Glutamatergic neuron (in vitro differentiated cells): Measurements from ENCODE around the gene PLEKHG5. TPM values are rescaled to one million over a fixed set of nuclear protein-coding genes. Genes with fewer than 3 reads are reported as not detected.

ENCODE experiments used
- DNase-seq: peaks from one replicate; pipeline ENCODE4 v3.0.0; 2022
- H3K27ac Mint-ChIP-seq: one replicate; pipeline ENCODE4 v1.8.0; 2020; ENCODE audit warnings: mild to moderate bottlenecking, mixed read lengths, inconsistent platforms; ENCODE audit not compliant: unreplicated experiment
- H3K27me3 Mint-ChIP-seq: one replicate; pipeline ENCODE4 v1.8.0; 2020; ENCODE audit warnings: mild to moderate bottlenecking, moderate library complexity, mixed read lengths, inconsistent platforms; ENCODE audit not compliant: unreplicated experiment
- H3K36me3 Mint-ChIP-seq: one replicate; pipeline ENCODE4 v1.8.0; 2020; ENCODE audit warnings: mild to moderate bottlenecking, mixed read lengths, inconsistent platforms; ENCODE audit not compliant: unreplicated experiment
- H3K4me1 Mint-ChIP-seq: one replicate; pipeline ENCODE4 v1.8.0; 2020; ENCODE audit warnings: mild to moderate bottlenecking, low read depth, mixed read lengths, inconsistent platforms; ENCODE audit not compliant: unreplicated experiment
- H3K4me3 Mint-ChIP-seq: one replicate; pipeline ENCODE4 v1.8.0; 2020; ENCODE audit warnings: mild to moderate bottlenecking, mixed read lengths, inconsistent platforms; ENCODE audit not compliant: unreplicated experiment
- H3K9me3 Mint-ChIP-seq: one replicate; pipeline ENCODE4 v1.8.0; 2020; ENCODE audit warnings: mild to moderate bottlenecking, moderate library complexity, mixed read lengths, inconsistent platforms; ENCODE audit not compliant: unreplicated experiment
- total RNA-seq: library from RNA; stranded (reverse); fragmentation: NEBNext Ultra II Directional; extraction: Animal tissue kit (Norgen Biotek cat#: 25700); gene quantifications from one replicate; pipeline ENCODE4 v1.2.1, GENCODE V29; 2021; ENCODE audit not compliant: unreplicated experiment
- TF ChIP-seq, protein P1 (sequence below): fragments of 200-600 bp; sonication (generic); IDR thresholded peaks from one replicate; pipeline ENCODE4 v1.5.0; 2021; ENCODE audit not compliant: partially characterized antibody, unreplicated experiment

The PLEKHG5 gene
- total RNA-seq, 1 donor from 2014 or later: 53.0 TPM

DNA sequence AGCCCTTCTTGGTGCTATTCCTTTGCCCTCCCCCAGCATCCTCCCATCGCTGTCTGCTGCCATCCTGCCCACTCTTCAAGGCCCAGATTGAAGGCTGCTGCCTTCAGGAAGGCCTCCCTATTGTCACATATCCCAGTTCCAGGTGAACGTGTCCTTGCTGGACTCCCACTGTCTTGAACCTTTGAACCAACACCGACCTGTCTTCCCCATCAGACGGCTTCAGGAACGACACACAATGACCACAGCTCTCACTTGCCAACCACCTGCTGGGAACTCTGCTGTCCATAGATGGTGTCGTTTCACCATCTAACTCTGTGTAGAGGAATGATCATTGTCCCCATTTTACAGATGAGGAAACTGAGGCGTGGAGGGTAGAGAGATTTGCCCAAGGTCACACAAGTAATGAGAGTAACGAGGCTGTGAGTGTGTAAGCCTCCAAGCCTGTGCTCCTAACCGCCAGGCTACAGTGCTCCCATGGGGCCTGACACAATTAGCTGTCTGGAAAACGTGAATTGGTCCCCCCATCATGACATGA lies 9.9 kb upstream of the PLEKHG5 start:
- Mint-ChIP-seq H3K36me3 (no peaks in the 10 kb centered on the region), H3K27me3 (peaks cover 4% of the 10 kb centered on the region)

DNA sequence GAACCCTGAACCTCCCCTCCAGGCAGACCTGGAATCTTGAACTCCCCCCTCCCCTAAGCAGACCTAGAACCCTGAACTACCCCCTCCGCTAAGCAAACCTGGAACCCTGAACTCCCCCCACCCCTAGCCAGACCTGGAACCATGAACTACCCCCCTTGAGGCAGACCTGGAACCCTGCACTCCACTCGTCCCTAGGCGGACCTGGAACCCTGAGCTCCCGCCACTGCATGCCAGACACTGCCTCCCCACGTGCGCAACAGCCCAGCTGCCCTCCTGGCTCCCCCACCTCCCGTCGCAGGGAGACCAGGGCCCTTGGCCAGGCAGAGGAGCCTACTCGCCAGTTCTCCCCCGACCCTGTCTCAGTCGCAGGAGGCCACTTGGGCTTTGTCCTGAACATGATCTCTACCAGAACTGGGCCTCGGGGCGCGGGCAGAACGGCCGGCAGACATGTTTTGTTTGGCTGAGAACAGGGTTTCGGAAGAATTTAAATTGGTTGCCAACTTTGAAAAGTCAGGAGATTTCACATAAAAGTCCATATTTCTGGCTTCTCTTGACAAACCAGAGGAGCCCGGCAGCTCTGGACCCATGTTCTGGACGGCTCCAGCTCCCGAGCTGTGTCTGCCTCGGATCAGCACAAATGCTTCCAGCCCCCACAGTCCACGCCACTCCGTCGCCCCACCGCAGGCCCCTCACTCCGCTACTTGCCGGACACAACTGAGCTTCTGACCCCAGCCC lies 9.2 kb upstream of the PLEKHG5 start:
- Mint-ChIP-seq H3K4me3 (no peak overlapping the region), H3K27me3 (peaks cover 4% of the 10 kb centered on the region), H3K9me3 (peaks cover 4% of the 10 kb centered on the region), H3K4me1 (peaks cover 17% of the 10 kb centered on the region), H3K27ac (no peak overlapping the region), H3K36me3 (no peaks in the 10 kb centered on the region)
- TF ChIP-seq, protein P1, sequence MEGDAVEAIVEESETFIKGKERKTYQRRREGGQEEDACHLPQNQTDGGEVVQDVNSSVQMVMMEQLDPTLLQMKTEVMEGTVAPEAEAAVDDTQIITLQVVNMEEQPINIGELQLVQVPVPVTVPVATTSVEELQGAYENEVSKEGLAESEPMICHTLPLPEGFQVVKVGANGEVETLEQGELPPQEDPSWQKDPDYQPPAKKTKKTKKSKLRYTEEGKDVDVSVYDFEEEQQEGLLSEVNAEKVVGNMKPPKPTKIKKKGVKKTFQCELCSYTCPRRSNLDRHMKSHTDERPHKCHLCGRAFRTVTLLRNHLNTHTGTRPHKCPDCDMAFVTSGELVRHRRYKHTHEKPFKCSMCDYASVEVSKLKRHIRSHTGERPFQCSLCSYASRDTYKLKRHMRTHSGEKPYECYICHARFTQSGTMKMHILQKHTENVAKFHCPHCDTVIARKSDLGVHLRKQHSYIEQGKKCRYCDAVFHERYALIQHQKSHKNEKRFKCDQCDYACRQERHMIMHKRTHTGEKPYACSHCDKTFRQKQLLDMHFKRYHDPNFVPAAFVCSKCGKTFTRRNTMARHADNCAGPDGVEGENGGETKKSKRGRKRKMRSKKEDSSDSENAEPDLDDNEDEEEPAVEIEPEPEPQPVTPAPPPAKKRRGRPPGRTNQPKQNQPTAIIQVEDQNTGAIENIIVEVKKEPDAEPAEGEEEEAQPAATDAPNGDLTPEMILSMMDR: no peak
- no peak for DNase-seq

More for the DNA sequence above, 9.9 kb upstream of the PLEKHG5 start:
- Mint-ChIP-seq H3K27ac (no peak overlapping the region), H3K4me3 (no peak overlapping the region), H3K4me1 (peaks cover 12% of the 10 kb centered on the region), H3K9me3 (peaks cover 4% of the 10 kb centered on the region)
- TF ChIP-seq, protein P1: no peak
- DNase-seq: no peak

DNA sequence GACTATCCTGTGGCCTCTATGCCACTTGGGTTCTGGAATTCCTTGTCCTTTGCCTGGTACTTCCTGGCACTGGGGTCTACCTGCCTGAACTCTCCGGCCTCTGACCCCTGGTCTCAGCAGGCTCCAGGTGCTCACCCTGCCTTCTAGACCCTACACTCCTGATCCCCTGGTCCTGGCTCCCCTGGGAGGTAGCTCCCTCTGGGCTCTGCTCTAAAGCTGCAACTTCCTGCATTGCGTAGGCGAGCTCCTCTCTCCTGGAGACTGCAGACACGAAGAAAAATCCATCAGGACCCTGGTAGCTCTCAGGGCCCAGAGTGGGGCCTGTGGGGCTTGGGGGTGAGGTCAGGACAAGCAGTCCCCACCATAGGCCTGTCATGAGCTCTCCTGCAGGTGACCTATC lies 7.8 kb upstream of the PLEKHG5 start:
- Mint-ChIP-seq H3K36me3 (no peaks in the 10 kb centered on the region), H3K4me3 (peak overlapping the region; percentile 34), H3K9me3 (no peaks in the 10 kb centered on the region), H3K4me1 (peaks cover 19% of the 10 kb centered on the region), H3K27me3 (peaks cover 4% of the 10 kb centered on the region), H3K27ac (no peak overlapping the region)
- no peak for DNase-seq
- TF ChIP-seq, protein P1: no peak

DNA sequence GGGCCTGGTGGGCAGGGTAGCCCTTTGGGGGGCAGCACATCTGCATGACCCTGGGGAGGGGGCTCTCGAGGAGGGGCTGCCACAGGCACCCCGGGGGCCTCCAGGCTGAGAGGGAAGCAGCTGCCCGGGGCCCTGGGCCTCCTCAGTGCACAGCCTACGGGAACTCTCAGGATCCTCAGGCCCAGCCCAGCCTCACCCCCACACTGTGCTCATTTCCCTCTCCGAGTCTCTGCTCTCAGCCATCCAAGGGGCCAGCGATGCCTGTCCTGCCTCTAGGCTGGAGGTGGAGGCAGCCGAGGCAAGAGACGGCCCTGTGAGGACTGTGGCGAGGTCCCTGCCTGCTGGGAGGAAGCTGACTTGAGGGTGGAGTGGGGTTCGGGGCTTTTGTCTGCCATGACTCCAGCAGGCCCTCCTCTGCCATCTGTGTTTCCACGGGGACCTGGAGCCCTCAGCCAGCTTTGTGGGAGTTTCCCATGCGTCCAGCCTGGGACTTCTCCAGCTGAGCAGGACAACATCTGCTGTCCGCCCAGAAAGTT lies 7.2 kb upstream of the PLEKHG5 start:
- Mint-ChIP-seq H3K4me1 (peaks cover 19% of the 10 kb centered on the region), H3K4me3 (no peak overlapping the region), H3K27ac (no peak overlapping the region), H3K36me3 (no peaks in the 10 kb centered on the region), H3K27me3 (peaks cover 4% of the 10 kb centered on the region), H3K9me3 (no peaks in the 10 kb centered on the region)
- TF ChIP-seq, protein P1: no peak
- DNase-seq: no peak
